NCI-H1417 (cell line): ENCODE data around the gene FMNL1.

Experiments
- DNase-seq, 3 experiments: peaks; one replicate each; lab custom pipeline; 2025; lab: John Stamatoyannopoulos, UW

FMNL1 gene

DNA sequence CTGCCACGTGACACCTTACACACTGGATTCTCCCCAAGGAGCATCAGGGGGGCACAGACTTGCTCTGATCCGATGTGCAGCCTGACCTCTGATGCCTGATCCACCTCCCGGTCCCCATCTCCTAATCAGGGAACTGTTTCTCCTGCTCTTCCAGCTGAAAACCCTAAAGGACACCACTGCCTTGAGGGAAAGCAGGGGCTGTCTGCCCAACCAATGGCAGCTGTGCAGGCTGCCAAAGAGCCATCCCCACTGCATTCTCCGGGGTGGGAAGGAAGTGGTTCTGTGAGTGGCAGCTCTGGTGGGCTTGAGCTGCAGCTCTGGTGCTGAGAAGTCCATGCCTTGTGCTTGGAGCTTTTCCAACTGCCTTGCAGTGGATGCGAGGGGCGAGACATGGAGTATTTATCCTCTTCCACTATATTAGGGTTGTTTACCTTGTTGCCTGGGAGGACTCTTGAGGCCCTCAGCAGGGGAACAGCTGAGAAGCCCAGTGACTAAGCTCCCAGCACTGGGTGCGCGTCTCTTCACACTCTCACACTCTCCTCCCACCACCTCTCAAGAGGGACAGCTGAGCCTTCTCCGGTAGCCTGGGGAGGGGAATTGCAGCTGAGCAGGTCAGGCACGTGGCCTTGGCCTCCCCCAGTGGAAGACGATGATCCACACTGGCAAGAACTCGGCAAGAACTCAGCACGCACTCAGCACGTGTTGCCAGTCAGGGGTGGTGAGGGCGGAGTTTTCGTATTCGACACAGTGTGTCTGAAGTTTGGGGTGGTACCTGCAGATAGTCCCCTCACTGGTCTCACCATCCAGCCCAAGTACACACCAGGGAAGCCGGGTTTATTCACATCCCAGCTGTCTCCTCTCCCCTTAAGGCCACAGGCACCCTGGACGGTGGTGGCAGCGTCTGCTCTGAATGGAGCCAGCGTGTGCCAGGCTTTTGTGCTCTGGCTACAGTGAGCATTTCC lies 61.3 kb downstream of the FMNL1 start:
- DNase-seq, result peak; percentile 75 to 93 (median 76)

DNA sequence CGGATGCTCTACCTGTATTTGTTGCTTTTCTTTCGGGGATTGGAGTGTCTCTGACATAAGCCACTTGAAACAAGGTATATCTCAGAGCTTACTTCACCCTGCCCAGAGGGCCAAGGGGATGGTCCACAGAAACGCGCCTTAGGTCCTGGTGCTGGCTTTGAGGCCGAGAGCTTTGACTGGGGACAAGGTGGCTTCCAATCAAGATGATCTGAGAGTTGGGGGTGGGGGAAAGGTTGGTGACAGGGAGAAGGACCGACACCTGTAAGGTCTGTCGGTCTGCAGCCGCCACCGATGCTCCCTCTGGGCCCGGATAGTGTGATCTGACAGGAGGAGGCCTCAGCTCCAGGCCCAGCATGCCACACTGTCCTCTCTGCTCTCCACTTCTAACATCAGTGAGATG lies 62.0 kb downstream of the FMNL1 start:
- no peak for DNase-seq

DNA sequence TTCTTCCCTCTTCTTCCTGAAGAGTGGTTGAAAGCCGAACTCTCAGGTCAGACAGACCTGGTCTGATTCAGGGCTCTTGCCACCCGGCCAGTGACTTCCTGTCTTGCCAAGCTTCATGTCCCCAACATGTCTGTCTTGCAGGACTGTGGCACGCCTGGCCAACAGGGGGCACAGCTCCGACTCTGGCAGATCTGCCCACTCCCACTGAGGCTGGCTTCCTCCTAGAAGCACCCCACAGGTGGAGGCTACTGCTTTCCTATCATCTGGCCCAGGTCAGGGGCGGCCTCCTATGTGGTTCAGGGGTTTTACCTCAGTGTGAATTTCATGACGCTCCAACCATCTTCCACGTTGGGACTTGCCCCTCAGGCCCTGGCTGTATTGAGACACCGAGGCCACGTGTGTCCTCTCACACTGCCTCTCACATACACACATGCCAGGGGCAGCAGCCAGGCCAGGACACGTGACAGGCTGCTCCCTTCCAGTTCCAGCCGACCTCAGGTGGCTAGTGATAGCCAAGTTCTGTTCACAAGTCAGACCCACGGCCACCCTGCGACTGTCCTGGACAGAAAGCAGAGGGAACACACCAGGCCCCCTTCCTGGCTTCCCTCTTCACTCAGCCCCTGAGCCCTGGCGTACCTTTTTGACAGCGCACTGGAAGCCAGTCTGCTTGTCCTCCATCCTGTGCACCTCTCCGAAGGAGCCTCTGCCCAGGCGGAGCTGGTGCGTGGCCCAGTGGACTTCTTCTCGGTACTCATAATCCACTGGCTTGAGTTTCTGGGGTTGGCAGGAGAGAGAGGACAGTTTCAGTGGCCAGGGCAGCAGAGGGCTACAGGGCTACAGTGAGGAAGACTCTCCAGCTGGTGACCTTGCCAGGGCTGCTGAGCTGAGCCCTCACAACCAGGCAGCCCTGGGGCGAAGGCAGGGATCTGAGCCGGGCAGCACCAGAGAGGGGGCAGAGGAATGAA lies 62.8 kb downstream of the FMNL1 start:
- DNase-seq, result peak in 1 of 3 experiments; percentile 9

DNA sequence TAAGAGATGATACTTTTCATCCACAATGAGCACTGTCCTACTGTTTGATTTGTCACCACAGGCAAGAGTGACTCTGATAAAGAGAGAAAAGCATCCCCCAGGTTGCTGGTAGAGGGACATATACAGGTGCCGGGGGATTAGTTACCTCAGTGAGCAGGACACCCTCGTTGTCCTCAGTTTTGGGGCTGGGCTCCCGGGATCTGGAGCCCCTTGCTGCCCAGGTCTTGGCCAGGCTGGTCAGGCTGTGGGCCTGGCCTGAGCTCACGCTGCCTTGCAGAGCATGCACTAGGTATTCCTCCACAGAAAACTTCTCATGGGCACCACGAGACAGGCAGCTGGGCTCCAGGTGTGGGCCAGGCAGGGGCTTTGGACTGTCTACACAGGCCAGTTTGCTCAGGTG lies 64.6 kb downstream of the FMNL1 start:
- DNase-seq, result no peak

DNA sequence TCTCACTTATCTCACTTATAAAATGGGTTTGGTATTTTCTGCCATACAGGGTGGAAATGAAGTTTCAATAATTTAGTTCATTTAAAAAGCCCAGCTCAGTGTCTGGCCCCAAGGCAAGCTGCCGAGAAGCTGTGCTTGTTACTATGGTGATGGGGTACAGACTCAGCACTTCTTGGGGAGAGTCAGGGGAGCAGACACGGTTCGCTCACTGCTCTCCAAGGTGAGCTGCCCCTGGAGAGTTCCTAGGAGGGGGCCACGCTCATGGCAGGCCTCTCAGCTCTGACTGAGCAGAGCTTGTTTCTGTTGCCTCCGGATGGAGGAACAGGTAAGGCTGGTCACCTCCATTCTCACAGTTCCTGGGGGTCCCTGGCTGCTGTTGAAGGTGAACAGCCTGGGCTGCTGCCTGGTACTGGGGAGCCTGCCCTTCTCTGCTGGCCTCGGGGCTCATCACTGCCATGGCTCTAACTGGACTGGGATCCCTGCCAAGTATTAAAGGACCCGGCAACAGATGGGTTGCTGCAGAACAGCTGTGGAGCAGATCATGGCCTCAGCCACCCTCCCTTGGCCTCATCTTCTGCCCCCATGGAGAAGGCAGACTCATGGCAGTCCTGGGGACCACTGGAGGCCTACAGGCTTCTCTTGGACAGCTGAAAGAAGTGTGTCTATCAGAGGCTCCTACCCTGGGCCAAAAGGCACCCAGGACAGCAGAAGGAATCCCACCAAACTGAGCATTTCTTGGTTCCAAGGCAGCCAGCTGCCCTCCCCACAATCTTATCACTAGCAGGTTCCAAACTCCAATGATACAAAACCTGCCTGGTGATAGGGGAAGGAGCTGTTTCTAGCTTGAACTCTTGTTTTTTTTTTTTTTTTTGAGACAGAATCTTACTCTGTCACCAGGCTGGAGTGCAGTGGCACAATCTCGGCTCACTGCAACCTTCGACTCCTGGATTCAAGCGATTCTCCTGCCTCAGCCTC lies 66.1 kb downstream of the FMNL1 start:
- peak in 2 of 3 experiments; percentile 12 to 43 for DNase-seq

DNA sequence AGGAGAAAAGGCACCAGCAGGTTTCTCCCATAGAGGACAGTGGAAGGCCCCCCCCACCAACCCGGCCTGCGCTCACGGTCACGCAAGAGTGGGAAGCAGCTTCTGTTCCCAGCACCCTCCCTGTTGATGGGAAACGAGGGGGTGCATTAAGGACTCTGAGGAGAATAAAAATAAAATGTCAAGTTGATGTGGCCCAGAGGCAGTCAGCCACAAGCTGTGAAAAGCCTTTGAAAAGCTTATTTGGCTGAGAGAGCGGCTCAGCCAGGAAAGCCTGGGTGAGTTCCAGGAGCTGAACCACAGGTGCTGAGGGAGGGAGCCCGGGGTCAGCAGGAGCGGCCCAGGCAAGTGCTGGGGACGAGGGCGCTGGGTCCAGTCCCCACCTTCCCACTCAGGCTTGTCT lies 67.1 kb downstream of the FMNL1 start:
- peak in 2 of 3 experiments; percentile 7 to 65 for DNase-seq

DNA sequence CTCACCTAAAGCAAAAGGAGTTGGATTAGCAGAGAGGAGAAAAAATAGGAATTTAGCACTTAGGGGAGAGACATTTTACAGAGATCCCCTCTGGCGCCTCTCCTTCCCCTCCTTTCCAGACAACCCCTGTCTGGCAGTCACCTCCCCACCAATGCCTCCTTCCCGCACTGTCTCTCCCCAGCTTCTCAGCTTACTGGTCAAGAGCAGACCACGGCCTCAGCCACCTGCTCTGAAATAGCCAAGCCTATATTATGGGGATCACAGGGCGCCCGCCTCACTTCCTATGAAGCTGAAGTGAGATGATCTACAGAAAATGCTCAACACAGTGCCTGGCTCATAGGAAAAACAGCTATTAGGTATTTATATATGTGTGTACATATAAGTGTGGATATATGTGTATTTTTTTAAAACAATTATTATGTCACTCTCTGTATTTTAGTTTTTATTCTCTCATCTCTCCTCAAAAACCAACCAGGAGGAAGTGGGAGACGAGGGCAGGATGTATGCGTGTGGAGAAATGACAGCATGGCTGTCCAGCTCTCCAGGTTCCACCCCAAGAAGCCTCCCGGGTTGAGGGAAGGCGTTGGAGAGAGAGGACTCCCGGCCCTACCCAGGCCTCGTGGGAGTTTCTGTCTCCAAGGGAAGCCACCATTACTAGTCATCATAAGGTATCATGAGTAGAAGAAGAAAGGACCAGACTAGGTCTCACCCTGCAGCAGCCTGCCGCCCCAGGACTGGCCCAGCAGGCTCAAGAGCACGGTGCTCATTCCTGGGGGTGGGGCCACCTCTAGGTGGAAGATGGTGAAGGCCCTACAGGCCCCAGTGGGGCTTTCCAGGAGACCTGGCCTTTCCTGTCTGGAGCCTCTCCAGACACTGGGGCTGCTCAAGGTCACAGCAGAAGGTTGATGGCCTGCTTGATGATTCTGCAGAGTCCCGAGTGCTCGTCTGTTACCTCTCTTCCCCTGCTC lies 67.9 kb downstream of the FMNL1 start:
- DNase-seq, result no peak

DNA sequence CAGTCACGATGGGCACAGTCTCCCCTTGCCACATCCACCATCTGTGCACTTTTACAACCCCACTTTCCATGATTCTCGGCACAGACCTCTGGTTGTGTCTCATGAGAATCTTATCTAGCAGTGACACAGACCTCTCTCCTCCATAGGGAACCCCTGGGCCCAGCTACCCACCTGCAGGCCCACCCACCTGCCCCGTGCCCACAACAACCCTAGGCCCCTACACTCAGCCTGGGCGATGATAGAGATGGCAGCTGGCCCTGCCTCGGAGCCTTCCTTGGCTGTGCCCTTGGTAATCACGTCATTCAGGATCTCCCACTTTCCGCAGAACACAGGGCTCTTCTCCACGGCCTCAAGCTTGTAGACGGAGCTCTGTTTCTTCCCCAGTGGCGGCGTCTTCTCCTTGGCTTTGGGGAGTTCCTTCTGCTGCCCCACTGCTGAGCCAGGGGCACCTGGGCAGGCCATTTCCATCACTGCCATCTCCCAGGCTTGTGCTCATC lies 68.6 kb downstream of the FMNL1 start:
- DNase-seq, result no peak

DNA sequence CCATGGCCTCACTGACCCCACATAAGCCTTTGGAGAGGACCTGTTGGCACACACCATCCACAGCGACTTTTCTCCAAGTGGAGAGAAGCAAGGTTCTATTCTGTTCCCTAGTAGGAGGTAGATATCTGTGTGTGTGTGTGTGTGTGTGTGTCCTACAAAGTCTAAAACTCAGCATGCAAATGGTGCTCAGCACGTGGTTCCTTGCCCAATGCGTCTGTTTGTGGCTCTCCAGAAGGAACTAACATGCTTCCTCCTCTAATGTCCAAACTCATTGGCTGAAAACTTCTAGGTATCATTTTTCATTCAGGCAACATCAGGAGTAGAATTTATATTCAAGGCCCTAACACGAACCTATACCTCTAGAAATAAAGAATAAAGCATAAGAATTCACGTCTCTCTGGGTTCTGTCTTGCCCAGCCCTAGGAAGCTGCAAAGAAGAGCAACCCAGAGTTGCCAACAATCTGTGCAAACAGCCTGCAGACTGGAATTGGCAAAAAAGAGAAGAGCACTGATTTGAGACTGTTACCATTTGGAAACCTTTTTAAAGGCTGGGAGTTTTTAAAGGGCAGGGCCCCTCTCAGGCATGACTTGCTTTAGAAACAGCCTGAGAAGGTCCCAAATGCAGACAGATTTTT lies 69.6 kb downstream of the FMNL1 start:
- no peak for DNase-seq

DNA sequence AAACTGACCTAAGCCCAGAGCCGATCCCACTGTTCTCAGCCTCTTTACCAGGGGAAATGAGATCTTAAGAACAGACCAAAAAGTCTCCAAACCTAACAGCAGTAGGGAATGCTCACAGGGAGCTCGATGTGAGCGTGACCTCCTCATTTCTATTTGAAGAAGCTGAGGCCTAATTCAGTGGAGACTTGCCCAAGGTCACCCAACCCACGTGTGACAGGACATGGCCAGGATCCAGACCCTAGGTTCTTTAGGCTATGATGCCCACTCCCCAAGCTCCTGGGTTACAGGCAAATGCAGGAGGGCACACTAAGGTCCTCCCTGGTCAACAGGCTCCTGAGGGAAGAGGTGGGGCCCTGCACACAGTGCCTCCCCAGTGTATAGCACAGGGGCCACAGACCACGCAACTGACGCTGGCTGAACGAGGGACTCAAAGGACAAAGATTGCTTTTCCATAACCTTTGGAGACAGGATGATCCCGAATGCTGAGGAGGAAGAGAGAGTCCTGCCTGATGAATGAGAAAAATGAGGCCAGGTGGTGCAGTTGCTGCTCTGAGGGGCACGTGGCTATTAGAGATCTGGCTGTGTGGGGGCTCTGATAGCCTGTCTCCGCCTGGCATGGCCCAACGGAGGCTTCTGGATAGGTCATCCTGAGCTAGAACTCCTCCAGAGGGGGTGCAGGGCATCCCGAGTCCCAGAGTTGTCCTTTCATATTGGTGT lies 71.2 kb downstream of the FMNL1 start:
- DNase-seq, result no peak

DNA sequence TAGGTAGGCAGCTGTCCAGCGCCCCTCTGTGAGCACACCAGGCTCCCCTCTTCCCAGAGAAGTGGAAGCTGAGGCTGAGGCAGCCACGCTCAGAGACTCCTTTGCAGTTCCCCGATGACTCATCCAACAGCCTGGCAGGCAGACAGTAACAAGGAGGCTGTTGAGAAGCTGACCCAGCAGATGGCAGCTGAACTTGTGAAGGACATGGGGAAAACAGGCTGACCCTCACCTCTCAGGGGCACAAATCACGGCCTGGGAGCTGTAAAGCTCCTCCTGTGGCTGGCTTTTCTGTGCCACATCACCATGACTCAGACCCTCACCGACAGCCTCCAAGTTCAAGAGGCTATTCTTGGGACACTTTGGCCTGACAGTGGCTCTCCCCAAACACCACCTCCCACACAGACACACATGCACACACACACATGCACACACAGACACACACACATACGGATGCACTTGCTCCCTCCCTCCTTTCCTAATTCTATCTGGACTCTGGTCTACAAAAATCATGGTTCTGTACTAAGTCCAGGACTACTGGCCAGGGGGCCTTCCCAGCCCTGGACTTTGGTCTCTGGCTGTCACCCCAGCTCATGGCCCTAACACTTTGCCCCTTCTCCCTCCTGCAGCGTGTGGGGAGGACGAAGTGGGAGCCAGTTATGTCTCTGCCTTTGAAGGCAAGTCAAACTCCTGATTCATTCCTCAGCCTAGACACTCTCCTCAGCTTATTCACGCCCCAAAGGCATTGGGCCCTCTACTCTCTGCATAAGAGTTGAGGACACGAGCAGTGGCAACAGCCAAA lies 71.9 kb downstream of the FMNL1 start:
- DNase-seq, result no peak

DNA sequence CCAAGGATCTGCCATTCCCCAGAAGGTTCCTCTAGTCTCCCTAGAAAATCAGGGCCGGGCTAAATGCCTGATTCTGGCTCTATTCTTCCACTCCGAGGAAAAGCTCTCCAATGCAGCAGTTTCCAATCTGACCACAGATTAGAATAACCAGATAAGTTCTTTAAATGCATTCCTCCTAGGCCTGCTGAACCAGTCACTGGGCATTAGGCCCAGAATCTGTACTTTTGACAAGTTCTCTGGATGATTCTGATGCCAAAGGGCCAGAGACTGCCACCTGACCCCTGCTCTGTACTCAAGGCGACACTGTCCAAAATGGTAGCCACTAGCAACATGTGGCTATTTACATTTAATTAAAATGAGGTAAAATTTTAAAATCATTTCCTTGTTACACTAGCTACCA lies 72.8 kb downstream of the FMNL1 start:
- no peak for DNase-seq

DNA sequence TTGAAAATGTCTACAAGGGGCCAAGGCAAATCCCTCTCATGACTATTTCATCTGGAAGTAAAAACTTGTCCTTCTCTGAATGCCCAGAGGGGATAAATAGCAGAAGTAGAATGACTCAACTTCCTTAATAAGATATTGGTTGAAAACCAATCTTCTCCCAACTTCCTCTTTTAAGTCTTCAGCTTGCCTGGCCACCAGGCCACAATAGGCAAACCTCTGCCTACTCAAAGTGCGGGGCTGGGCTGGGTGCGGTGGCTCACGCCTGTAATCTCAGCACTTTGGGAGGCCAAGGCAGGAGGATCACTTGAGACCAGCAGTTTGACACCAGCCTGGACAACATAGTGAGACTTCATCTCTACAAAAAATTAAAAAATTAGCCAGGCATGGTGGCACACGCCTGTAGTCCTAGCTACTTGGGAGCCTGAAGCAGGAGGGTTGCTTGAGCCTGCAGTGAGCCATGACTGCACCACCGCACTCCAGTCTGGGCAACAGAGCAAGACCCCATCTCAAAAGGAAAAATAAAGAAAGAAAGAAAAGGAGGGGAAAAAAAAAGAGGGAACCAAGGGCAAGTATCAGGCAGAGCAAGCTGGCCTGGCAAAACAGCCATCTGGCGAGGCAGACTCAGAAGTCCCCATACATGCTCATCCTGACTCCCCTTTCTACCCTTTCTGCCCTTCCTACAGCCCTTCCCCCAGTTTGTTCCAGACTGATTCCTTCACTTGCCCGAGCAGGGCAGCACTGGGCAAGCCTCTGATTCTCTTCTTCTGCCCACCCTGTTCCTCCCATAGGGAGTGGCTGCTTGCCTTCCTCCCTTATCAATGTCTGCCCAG lies 74.5 kb downstream of the FMNL1 start:
- no peak for DNase-seq

DNA sequence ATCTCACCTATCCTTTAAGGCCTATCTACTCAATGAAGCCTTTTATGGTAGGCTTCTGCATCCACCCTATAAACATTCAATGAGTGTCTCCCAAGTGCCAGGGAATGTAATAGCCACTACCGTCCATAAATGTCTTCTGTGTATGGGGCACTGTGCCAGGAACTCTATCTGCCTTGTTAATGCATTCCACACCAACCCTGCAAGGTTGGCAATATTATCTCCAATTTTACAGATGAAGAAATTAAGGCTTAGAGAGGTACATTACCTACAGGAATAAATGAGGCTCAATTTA lies 75.1 kb downstream of the FMNL1 start:
- no peak for DNase-seq
